GM12878 (cell line): ENCODE results near the gene THYN1. TPM values are rescaled to one million over a fixed set of nuclear protein-coding genes. Genes with fewer than 3 reads are reported as not detected.
A peak's percentile ranks its signal among the peaks of the same experiment; 100 is the strongest.

Source experiments
- ASH2L ChIP-seq: fragments of 300-600, 200-600 bp; sonication (generic); IDR thresholded peaks from 2 replicates; pipeline ENCODE4 v1.6.1; 2017; ENCODE audit warnings: low read depth, mild to moderate bottlenecking, borderline replicate concordance
- BCLAF1 ChIP-seq: fragments of 450-650 bp; IDR thresholded peaks from 2 replicates; pipeline ENCODE4 v1.6.1; 2017; ENCODE audit warnings: antibody characterized with exemption, mild to moderate bottlenecking, moderate library complexity
- CBFB ChIP-seq: IDR thresholded peaks from 2 replicates; pipeline ENCODE4 v1.6.1; 2016; ENCODE audit warnings: antibody characterized with exemption, low read depth
- EGR1 ChIP-seq, 2 experiments: IDR thresholded peaks; 1 replicate in 1 of 2; 2 replicates in 1 of 2; pipeline ENCODE4 v1.6.1; 2011 to 2012; ENCODE audit warnings: low read depth in 2 of 2, low read length in 2 of 2, borderline replicate concordance in 1 of 2, mild to moderate bottlenecking in 1 of 2, moderate library complexity in 1 of 2
- FOXK2 ChIP-seq: fragments of 450-650 bp; IDR thresholded peaks from 2 replicates; pipeline ENCODE4 v1.6.1; 2017; ENCODE audit warnings: mild to moderate bottlenecking, moderate library complexity
- IKZF2 ChIP-seq, 2 experiments: fragments of 450-650 bp; IDR thresholded peaks; 2 replicates each; pipeline ENCODE4 v1.6.1; 2017; ENCODE audit warnings: mild to moderate bottlenecking in 2 of 2, moderate library complexity in 2 of 2
- KLF5 ChIP-seq: fragments of 450-650 bp; IDR thresholded peaks from 2 replicates; pipeline ENCODE4 v1.6.1; 2014; ENCODE audit warnings: mild to moderate bottlenecking; ENCODE audit not compliant: partially characterized antibody
- NFYA ChIP-seq: IDR thresholded peaks from 2 replicates; pipeline ENCODE4 v1.6.1; 2011; ENCODE audit warnings: low read depth, mild to moderate bottlenecking, low read length, improper control_type of control experiment, borderline replicate concordance
- SMAD1 ChIP-seq: fragments of 450-650 bp; IDR thresholded peaks from 2 replicates; pipeline ENCODE4 v1.6.1; 2018; ENCODE audit warnings: mild to moderate bottlenecking, low read depth; ENCODE audit not compliant: partially characterized antibody
- SMARCA5 ChIP-seq: fragments of 450-650 bp; IDR thresholded peaks from 2 replicates; pipeline ENCODE4 v1.6.1; 2017; ENCODE audit warnings: mild to moderate bottlenecking
- SP1 ChIP-seq: IDR thresholded peaks from one replicate; pipeline ENCODE4 v1.6.1; 2011; ENCODE audit warnings: low read depth, low read length
- TBL1XR1 ChIP-seq: IDR thresholded peaks from 2 replicates; pipeline ENCODE4 v1.6.1; 2012; ENCODE audit warnings: low read depth, low read length, improper control_type of control experiment
- YBX1 ChIP-seq: fragments of 450-650 bp; IDR thresholded peaks from 2 replicates; pipeline ENCODE4 v1.6.1; 2016; ENCODE audit warnings: antibody characterized with exemption
- ZBTB40 ChIP-seq: fragments of 450-650 bp; IDR thresholded peaks from 2 replicates; pipeline ENCODE4 v1.6.1; 2016; ENCODE audit warnings: mild to moderate bottlenecking, moderate library complexity, borderline replicate concordance
- ZZZ3 ChIP-seq: IDR thresholded peaks from 2 replicates; pipeline ENCODE4 v1.6.1; 2011; ENCODE audit warnings: low read depth; ENCODE audit not compliant: control insufficient read depth, insufficient read length
- polyA plus RNA-seq, 11 experiments: library from polyadenylated mRNA; depleted of rRNA in 4 of 11; unstranded in 6 of 11; stranded (reverse) in 5 of 11; fragments of >200 nt; fragmentation: Nextera tagmentation in 4 of 11; fragmentation: Illumina TruSeq in 1 of 11; extraction: Ambion mirVana in 4 of 11; extraction: Trizol in 1 of 11; gene quantifications; 1 replicate in 1 of 11; 2 replicates in 10 of 11; pipeline versions ENCODE4 v1.2.1 to v1.2.3, GENCODE V29; 2011 to 2016; ENCODE audit warnings: inconsistent platforms in 2 of 11, missing spikeins in 2 of 11, low read depth in 1 of 11
- total RNA-seq, 4 experiments: library from RNA; depleted of rRNA in 3 of 4; stranded (reverse); fragments of >200 nt in 3 of 4; fragmentation: Illumina TruSeq in 1 of 4; extraction: Trizol in 1 of 4; gene quantifications; 2 replicates each; pipeline versions ENCODE4 v1.2.1 to v1.2.3, GENCODE V29; 2013 to 2021
- TF ChIP-seq, protein P1 (sequence below): fragments of 450-650 bp; IDR thresholded peaks from 2 replicates; pipeline ENCODE4 v1.6.1; 2017; ENCODE audit warnings: low read depth, mild to moderate bottlenecking, moderate library complexity
- TF ChIP-seq, protein P2 (sequence below): fragments of 450-650 bp; formaldehyde crosslinking; IDR thresholded peaks from 2 replicates; pipeline ENCODE4 v1.4.0; 2020; ENCODE audit warnings: mild to moderate bottlenecking, moderate library complexity

The THYN1 gene
- total and polyA plus RNA-seq, 10 of the 15 experiments (the other 5 are each of a cell fraction or from before 2014, with no cell fraction given): 45.7 to 221 (median 96.3) TPM

- no peak for TF ChIP-seq ZBTB40
- TF ChIP-seq, protein P1, sequence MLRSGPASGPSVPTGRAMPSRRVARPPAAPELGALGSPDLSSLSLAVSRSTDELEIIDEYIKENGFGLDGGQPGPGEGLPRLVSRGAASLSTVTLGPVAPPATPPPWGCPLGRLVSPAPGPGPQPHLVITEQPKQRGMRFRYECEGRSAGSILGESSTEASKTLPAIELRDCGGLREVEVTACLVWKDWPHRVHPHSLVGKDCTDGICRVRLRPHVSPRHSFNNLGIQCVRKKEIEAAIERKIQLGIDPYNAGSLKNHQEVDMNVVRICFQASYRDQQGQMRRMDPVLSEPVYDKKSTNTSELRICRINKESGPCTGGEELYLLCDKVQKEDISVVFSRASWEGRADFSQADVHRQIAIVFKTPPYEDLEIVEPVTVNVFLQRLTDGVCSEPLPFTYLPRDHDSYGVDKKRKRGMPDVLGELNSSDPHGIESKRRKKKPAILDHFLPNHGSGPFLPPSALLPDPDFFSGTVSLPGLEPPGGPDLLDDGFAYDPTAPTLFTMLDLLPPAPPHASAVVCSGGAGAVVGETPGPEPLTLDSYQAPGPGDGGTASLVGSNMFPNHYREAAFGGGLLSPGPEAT: no peak
- TF ChIP-seq CBFB: no peak
- no peak for TF ChIP-seq ASH2L
- peak; percentile 69; the same call in 1 of the 2 replicates for TF ChIP-seq SMARCA5
- 0 out of 2 replicates have a peak, but pooled peaks have one; percentile 13 for TF ChIP-seq BCLAF1
- TF ChIP-seq TBL1XR1: no peak
- TF ChIP-seq EGR1 (IDR thresholded peaks at IDR 0.05; ENCODE audit: borderline replicate concordance in 1 of 2, low read depth in 2 of 2, low read length in 2 of 2): no peak
- TF ChIP-seq SMAD1: no peak
- no peak for TF ChIP-seq YBX1
- TF ChIP-seq SP1: no peak
- TF ChIP-seq FOXK2: no peak
- no peak for TF ChIP-seq KLF5
- TF ChIP-seq, protein P2, sequence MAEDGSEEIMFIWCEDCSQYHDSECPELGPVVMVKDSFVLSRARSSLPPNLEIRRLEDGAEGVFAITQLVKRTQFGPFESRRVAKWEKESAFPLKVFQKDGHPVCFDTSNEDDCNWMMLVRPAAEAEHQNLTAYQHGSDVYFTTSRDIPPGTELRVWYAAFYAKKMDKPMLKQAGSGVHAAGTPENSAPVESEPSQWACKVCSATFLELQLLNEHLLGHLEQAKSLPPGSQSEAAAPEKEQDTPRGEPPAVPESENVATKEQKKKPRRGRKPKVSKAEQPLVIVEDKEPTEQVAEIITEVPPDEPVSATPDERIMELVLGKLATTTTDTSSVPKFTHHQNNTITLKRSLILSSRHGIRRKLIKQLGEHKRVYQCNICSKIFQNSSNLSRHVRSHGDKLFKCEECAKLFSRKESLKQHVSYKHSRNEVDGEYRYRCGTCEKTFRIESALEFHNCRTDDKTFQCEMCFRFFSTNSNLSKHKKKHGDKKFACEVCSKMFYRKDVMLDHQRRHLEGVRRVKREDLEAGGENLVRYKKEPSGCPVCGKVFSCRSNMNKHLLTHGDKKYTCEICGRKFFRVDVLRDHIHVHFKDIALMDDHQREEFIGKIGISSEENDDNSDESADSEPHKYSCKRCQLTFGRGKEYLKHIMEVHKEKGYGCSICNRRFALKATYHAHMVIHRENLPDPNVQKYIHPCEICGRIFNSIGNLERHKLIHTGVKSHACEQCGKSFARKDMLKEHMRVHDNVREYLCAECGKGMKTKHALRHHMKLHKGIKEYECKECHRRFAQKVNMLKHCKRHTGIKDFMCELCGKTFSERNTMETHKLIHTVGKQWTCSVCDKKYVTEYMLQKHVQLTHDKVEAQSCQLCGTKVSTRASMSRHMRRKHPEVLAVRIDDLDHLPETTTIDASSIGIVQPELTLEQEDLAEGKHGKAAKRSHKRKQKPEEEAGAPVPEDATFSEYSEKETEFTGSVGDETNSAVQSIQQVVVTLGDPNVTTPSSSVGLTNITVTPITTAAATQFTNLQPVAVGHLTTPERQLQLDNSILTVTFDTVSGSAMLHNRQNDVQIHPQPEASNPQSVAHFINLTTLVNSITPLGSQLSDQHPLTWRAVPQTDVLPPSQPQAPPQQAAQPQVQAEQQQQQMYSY: no peak
- no peak for TF ChIP-seq ZZZ3
- no peak for TF ChIP-seq IKZF2 (IDR thresholded peaks at IDR 0.05)
- no peak for TF ChIP-seq NFYA
Measured at GRCh38 chr11:134224710-134225664, 28.2 kb downstream of the THYN1 start (continued).
